ENCODE results near the gene WWOX.

WWOX gene

GRCh38 chr16:78942625-78943245 is 843.3 kb downstream of the WWOX start:
- DNase-seq (ENCODE audit: insufficient read length, low spot score) = no peak
- no peak for TF ChIP-seq CTCF (IDR thresholded peaks at IDR 0.05; ENCODE audit: insufficient read depth, missing control alignments)
- no peak for FAIRE-seq

GRCh38 chr16:78945336-78945735 is 845.9 kb downstream of the WWOX start:
- no peak for TF ChIP-seq CTCF (IDR thresholded peaks at IDR 0.05; ENCODE audit: insufficient read depth, missing control alignments)
- FAIRE-seq (no peak), DNase-seq (ENCODE audit: insufficient read length, low spot score) (no peak)

- no peak for DNase-seq (ENCODE audit: insufficient read length, low spot score)
- no peak for TF ChIP-seq CTCF (IDR thresholded peaks at IDR 0.05; ENCODE audit: insufficient read depth, missing control alignments)
- FAIRE-seq = no peak
These were observed 847.1 kb downstream of the WWOX start for GRCh38 chr16:78946556-78946955.

- no peak for TF ChIP-seq CTCF (IDR thresholded peaks at IDR 0.05; ENCODE audit: insufficient read depth, missing control alignments)
- DNase-seq (ENCODE audit: insufficient read length, low spot score) (no peak), FAIRE-seq (no peak)
These were observed 851.3 kb downstream of the WWOX start for GRCh38 chr16:78950768-78951167.

- FAIRE-seq (no peak), DNase-seq (ENCODE audit: insufficient read length, low spot score) (no peak)
- no peak for TF ChIP-seq CTCF (IDR thresholded peaks at IDR 0.05; ENCODE audit: insufficient read depth, missing control alignments)
These were observed 853.2 kb downstream of the WWOX start for GRCh38 chr16:78952630-78953029.

GRCh38 chr16:78953526-78953925 is 854.1 kb downstream of the WWOX start:
- DNase-seq (ENCODE audit: insufficient read length, low spot score) (no peak), FAIRE-seq (no peak)

More at GRCh38 chr16:78953526-78953925, 854.1 kb downstream of the WWOX start:
- no peak for TF ChIP-seq CTCF (IDR thresholded peaks at IDR 0.05; ENCODE audit: insufficient read depth, missing control alignments)
